IMR-90 (cell line): ENCODE results near the gene RBM45. TPM values are rescaled to one million over a fixed set of nuclear protein-coding genes. Genes with fewer than 3 reads are reported as not detected.

Experiments
- ATAC-seq: fragments of 200-7000 bp; cut with Tn5 transposase; 2 replicates; pipeline ENCODE4 v1.9.1; 2020; ENCODE audit warnings: low read depth, mild to moderate bottlenecking, moderate library complexity
- BruUV-seq: library from RNA; stranded (reverse); fragments of 400-500 nt; replicated peaks from 2 replicates; lab custom pipeline; 2021; lab: Mats Ljungman, UMichigan
- CTCF ChIA-PET: fragments of 300-600 bp; formaldehyde crosslinking; extraction: SDS; loops from one replicate; lab custom pipeline; 2021; ENCODE audit warnings: antibody characterized with exemption; lab: Yijun Ruan, JAX
- POLR2A ChIA-PET: fragments of 300-600 bp; sonication (Branson Sonifier 250); formaldehyde crosslinking; loops from one replicate; lab custom pipeline; 2022; ENCODE audit warnings: antibody characterized with exemption; ENCODE audit not compliant: unreplicated experiment; lab: Charles Lee
- DNase-seq: peaks from one replicate; pipeline ENCODE4 v3.0.0; 2013
- H2AFZ ChIP-seq: replicated peaks from 2 replicates; pipeline ENCODE3; 2013; ENCODE audit warnings: low read length, mild to moderate bottlenecking; ENCODE audit not compliant: poor library complexity
- H2AK5ac ChIP-seq: 2 replicates; pipeline ENCODE4 v1.6.1; 2013; ENCODE audit warnings: low read depth, low read length, inconsistent platforms
- H2AK9ac ChIP-seq: replicated peaks from 2 replicates; pipeline ENCODE3; 2013; ENCODE audit warnings: mild to moderate bottlenecking, low read depth, low read length, moderate library complexity; ENCODE audit not compliant: poor library complexity
- H2BK120ac ChIP-seq: 2 replicates; pipeline ENCODE4 v1.6.1; 2013; ENCODE audit warnings: low read depth, low read length, inconsistent platforms
- H2BK15ac ChIP-seq: 3 replicates; pipeline ENCODE4 v1.6.1; 2013; ENCODE audit warnings: low read depth, low read length, inconsistent platforms
- H2BK20ac ChIP-seq: 2 replicates; pipeline ENCODE4 v1.6.1; 2013; ENCODE audit warnings: low read depth, mild to moderate bottlenecking, inconsistent platforms, low read length, moderate library complexity
- H2BK5ac ChIP-seq: 2 replicates; pipeline ENCODE4 v1.6.1; 2013; ENCODE audit warnings: mild to moderate bottlenecking, low read depth, low read length, inconsistent platforms; ENCODE audit not compliant: poor library complexity, severe bottlenecking
- H3K14ac ChIP-seq: replicated peaks from 2 replicates; pipeline ENCODE4 v1.6.1; 2013; ENCODE audit warnings: low read depth, low read length, inconsistent platforms
- H3K18ac ChIP-seq: 2 replicates; pipeline ENCODE4 v1.6.1; 2013; ENCODE audit warnings: low read depth, low read length, control low read depth
- H3K23ac ChIP-seq: 2 replicates; pipeline ENCODE4 v1.6.1; 2013; ENCODE audit warnings: low read depth, low read length, inconsistent platforms
- H3K27ac ChIP-seq: 2 replicates; pipeline ENCODE4 v1.5.1; 2013; ENCODE audit warnings: mild to moderate bottlenecking, control low read depth, low read length; ENCODE audit not compliant: insufficient read depth
- H3K27me3 ChIP-seq: 2 replicates; pipeline ENCODE4 v1.6.1; 2013; ENCODE audit warnings: low read length; ENCODE audit not compliant: control insufficient read depth, insufficient read depth
- H3K36me3 ChIP-seq: 2 replicates; pipeline ENCODE4 v1.6.1; 2013; ENCODE audit warnings: low read length, mixed read lengths; ENCODE audit not compliant: control insufficient read depth, insufficient read depth
- H3K4ac ChIP-seq: 2 replicates; pipeline ENCODE4 v1.6.1; 2013; ENCODE audit warnings: low read depth, low read length, inconsistent platforms
- H3K4me1 ChIP-seq: 2 replicates; pipeline ENCODE4 v1.6.1; 2013; ENCODE audit warnings: low read length, mixed read lengths; ENCODE audit not compliant: control insufficient read depth, insufficient read depth
- H3K4me2 ChIP-seq: 2 replicates; pipeline ENCODE4 v1.6.1; 2013; ENCODE audit warnings: low read depth, mild to moderate bottlenecking, control low read depth, low read length, moderate library complexity
- H3K4me3 ChIP-seq: 2 replicates; pipeline ENCODE4 v1.5.1; 2013; ENCODE audit warnings: low read depth, mild to moderate bottlenecking, control low read depth, low read length, moderate library complexity; ENCODE audit not compliant: insufficient read depth
- H3K56ac ChIP-seq: 2 replicates; pipeline ENCODE4 v1.6.1; 2013; ENCODE audit warnings: low read length, inconsistent platforms; ENCODE audit not compliant: insufficient read depth; ENCODE audit errors: extremely low read depth
- H3K79me1 ChIP-seq, 2 experiments: 2 replicates each; pipeline ENCODE4 v1.6.1; 2013; ENCODE audit warnings: low read length in 2 of 2, inconsistent platforms in 1 of 2, low read depth in 1 of 2
- H3K9ac ChIP-seq: 2 replicates; pipeline ENCODE4 v1.6.1; 2013; ENCODE audit warnings: low read depth, low read length, control low read depth
- H3K9me1 ChIP-seq: 2 replicates; pipeline ENCODE4 v1.6.1; 2013; ENCODE audit warnings: low read length, inconsistent platforms; ENCODE audit not compliant: insufficient read depth
- H3K9me3 ChIP-seq: 2 replicates; pipeline ENCODE4 v1.6.1; 2013; ENCODE audit warnings: low read length; ENCODE audit not compliant: control insufficient read depth, insufficient read depth
- H4K20me1 ChIP-seq: 2 replicates; pipeline ENCODE4 v1.6.1; 2013; ENCODE audit warnings: low read length, inconsistent platforms; ENCODE audit not compliant: insufficient read depth
- H4K5ac ChIP-seq: 2 replicates; pipeline ENCODE4 v1.6.1; 2013; ENCODE audit warnings: mild to moderate bottlenecking, low read depth, low read length, control low read depth
- H4K8ac ChIP-seq, 2 experiments: 2 replicates each; pipeline ENCODE4 v1.6.1; 2013; ENCODE audit warnings: low read depth in 2 of 2, low read length in 2 of 2, control low read depth in 1 of 2, inconsistent platforms in 1 of 2
- H4K91ac ChIP-seq: 2 replicates; pipeline ENCODE4 v1.6.1; 2013; ENCODE audit warnings: low read depth, low read length, inconsistent platforms; ENCODE audit not compliant: insufficient read depth
- FOS ChIP-seq: fragments of 150-350 bp; IDR thresholded peaks from 2 replicates; pipeline ENCODE4 v1.6.1; 2016; ENCODE audit warnings: low read depth, low read length
- USF2 ChIP-seq: fragments of 150-350 bp; IDR thresholded peaks from 2 replicates; pipeline ENCODE4 v1.6.1; 2017; ENCODE audit warnings: mild to moderate bottlenecking, antibody characterized with exemption, low read length, low read depth
- WGBS, 2 experiments: methylation state at CpG; one replicate each; pipeline versions ENCODE4 v1.1.5 to v1.1.7; 2013; ENCODE audit warnings: missing lambda C conversion rate in 2 of 2; ENCODE audit not compliant: insufficient read length in 1 of 2; ENCODE audit errors: extremely low coverage in 2 of 2; 5-methylcytosine and 5-hydroxymethylcytosine counted together
- dilution Hi-C: fragments of 300-500 bp; cut with HindIII; formaldehyde crosslinking; loops from one replicate; pipeline ENCODE4 v1.14.3; 2018; ENCODE audit warnings: low sequenced_read_pairs; ENCODE audit not compliant: unreplicated experiment
- in situ Hi-C: fragments of 300-500 bp; cut with MboI; formaldehyde crosslinking; loops from 3 replicates; pipeline ENCODE4 v1.14.3; 2019; ENCODE audit warnings: low sequenced_read_pairs, inconsistent platforms, mixed read lengths
- intact Hi-C: fragments of 100-400 bp; cut with micrococcal nuclease; formaldehyde crosslinking; loops from 2 replicates; pipeline ENCODE4 v1.10.0; 2022
- polyA plus RNA-seq, 3 experiments: library from polyadenylated mRNA; depleted of rRNA; stranded (reverse); fragments of >200 nt; gene quantifications; 2 replicates each; pipeline ENCODE4 v1.2.3, GENCODE V29; 2012; ENCODE audit warnings: low replicate concordance in 1 of 3
- total RNA-seq: library from RNA; depleted of rRNA; stranded (reverse); fragments of >200 nt; gene quantifications from 2 replicates; pipeline ENCODE4 v1.2.3, GENCODE V29; 2012

The RBM45 gene
- total and polyA plus RNA-seq, 2 of the 4 experiments (the other 2 are of a cell fraction) = 10.3 to 17.9 TPM

GRCh38 chr2:178101321-178102079, 10.7 kb upstream of the RBM45 start:
- DNase-seq (peak; percentile 1), ATAC-seq (no peak)
- ChIA-PET CTCF (interaction anchor here (0.8 to 1.6 kb wide), 4 partner anchors 11 to 313 kb away, joined by 3 to 4 read pairs (median 3); no protein-coding TSS in a partner anchor), POLR2A (no interaction called here)
- Histone ChIP-seq H3K27ac (no peak overlapping the region), H2AK5ac (no peak overlapping the region), H3K4me1 (no peaks in the 10 kb centered on the region), H4K8ac (no peak overlapping the region), H3K9ac (no peak overlapping the region), H3K4me2 (no peak overlapping the region), H3K9me3 (no peaks in the 10 kb centered on the region), H3K27me3 (no peaks in the 10 kb centered on the region), H3K4me3 (no peak overlapping the region), H2AFZ (no peak overlapping the region), H3K79me1 (no peaks in the 10 kb centered on the region), H4K91ac (no peak overlapping the region), H2BK20ac (no peak overlapping the region), H3K36me3 (no peaks in the 10 kb centered on the region), H2AK9ac (no peak overlapping the region), H4K20me1 (no peaks in the 10 kb centered on the region), H2BK5ac (no peak overlapping the region), H3K14ac (no peak overlapping the region), H2BK120ac (no peak overlapping the region), H3K9me1 (no peaks in the 10 kb centered on the region), H2BK15ac (no peak overlapping the region), H3K18ac (no peak overlapping the region), H3K4ac (no peak overlapping the region), H3K56ac (no peak overlapping the region), H3K23ac (no peak overlapping the region), H4K5ac (no peak overlapping the region)
- TF ChIP-seq FOS (no peak), USF2 (0 out of 2 replicates have a peak, but pooled peaks have one; percentile 36)
- 80% methylated on average over 1 of the region's 3 CpGs; no CpG with 5 or more reads in 1 of the 2 experiments for WGBS, 2 experiments
- intact Hi-C loops = no loop called here
- in situ Hi-C loops = no loop called here
- no TSS peak for BruUV-seq
- dilution Hi-C loops = no loop called here
